Loucy (cell line): ENCODE measurements around the gene FAM193A.

ENCODE experiments used
- EZH2phosphoT487 ChIP-seq: fragments of 200-600 bp; IDR thresholded peaks from 2 replicates; pipeline ENCODE4 v1.6.1; 2018; ENCODE audit warnings: antibody characterized with exemption, mild to moderate bottlenecking, moderate library complexity, borderline replicate concordance
- TF ChIP-seq, protein P1 (sequence below): fragments of 200-600 bp; sonication (generic); conservative IDR thresholded peaks from 2 replicates; pipeline ENCODE4 v1.5.1; 2014; ENCODE audit warnings: mild to moderate bottlenecking, antibody characterized with exemption, low read length

GRCh38 chr4:2698951-2699505, 162.6 kb downstream of the FAM193A start:
- TF ChIP-seq, protein P1, sequence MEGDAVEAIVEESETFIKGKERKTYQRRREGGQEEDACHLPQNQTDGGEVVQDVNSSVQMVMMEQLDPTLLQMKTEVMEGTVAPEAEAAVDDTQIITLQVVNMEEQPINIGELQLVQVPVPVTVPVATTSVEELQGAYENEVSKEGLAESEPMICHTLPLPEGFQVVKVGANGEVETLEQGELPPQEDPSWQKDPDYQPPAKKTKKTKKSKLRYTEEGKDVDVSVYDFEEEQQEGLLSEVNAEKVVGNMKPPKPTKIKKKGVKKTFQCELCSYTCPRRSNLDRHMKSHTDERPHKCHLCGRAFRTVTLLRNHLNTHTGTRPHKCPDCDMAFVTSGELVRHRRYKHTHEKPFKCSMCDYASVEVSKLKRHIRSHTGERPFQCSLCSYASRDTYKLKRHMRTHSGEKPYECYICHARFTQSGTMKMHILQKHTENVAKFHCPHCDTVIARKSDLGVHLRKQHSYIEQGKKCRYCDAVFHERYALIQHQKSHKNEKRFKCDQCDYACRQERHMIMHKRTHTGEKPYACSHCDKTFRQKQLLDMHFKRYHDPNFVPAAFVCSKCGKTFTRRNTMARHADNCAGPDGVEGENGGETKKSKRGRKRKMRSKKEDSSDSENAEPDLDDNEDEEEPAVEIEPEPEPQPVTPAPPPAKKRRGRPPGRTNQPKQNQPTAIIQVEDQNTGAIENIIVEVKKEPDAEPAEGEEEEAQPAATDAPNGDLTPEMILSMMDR: no peak
- TF ChIP-seq EZH2phosphoT487: no peak
